Chondrocyte (in vitro differentiated cells): ENCODE data around the gene SULT2A1. TPM values are rescaled to one million over a fixed set of nuclear protein-coding genes. Genes with fewer than 3 reads are reported as not detected.

Experiments
- DNase-seq: peaks from one replicate; pipeline ENCODE4 v3.0.0; 2021; ENCODE audit warnings: mixed read lengths, low spot score
- H3K27ac Mint-ChIP-seq: one replicate; pipeline ENCODE4 v1.8.0; 2021; ENCODE audit warnings: mild to moderate bottlenecking, moderate library complexity, mixed read lengths; ENCODE audit not compliant: unreplicated experiment
- H3K27me3 Mint-ChIP-seq: 2 replicates; pipeline ENCODE4 v1.8.0; 2021; ENCODE audit warnings: low read depth, mixed read lengths
- H3K36me3 Mint-ChIP-seq: 2 replicates; pipeline ENCODE4 v1.8.0; 2021; ENCODE audit warnings: low read depth, mixed read lengths
- H3K4me1 Mint-ChIP-seq: 2 replicates; pipeline ENCODE4 v1.8.0; 2021; ENCODE audit warnings: low read depth, mild to moderate bottlenecking, mixed read lengths
- H3K4me3 Mint-ChIP-seq: one replicate; pipeline ENCODE4 v1.8.0; 2021; ENCODE audit warnings: mild to moderate bottlenecking, moderate library complexity, mixed read lengths; ENCODE audit not compliant: unreplicated experiment
- H3K9me3 Mint-ChIP-seq: 2 replicates; pipeline ENCODE4 v1.8.0; 2021; ENCODE audit warnings: low read depth, mixed read lengths
- total RNA-seq: library from RNA; stranded (reverse); gene quantifications from 3 replicates; pipeline ENCODE4 v1.2.1, GENCODE V29; 2021
- TF ChIP-seq, protein P1 (sequence below): fragments of 200-600 bp; sonication (generic); IDR thresholded peaks from 2 replicates; pipeline ENCODE4 v1.5.0; 2021; ENCODE audit warnings: antibody characterized with exemption, mild to moderate bottlenecking, moderate library complexity

SULT2A1 gene
- total RNA-seq, 1 donor from 2014 or later: not detected

DNA sequence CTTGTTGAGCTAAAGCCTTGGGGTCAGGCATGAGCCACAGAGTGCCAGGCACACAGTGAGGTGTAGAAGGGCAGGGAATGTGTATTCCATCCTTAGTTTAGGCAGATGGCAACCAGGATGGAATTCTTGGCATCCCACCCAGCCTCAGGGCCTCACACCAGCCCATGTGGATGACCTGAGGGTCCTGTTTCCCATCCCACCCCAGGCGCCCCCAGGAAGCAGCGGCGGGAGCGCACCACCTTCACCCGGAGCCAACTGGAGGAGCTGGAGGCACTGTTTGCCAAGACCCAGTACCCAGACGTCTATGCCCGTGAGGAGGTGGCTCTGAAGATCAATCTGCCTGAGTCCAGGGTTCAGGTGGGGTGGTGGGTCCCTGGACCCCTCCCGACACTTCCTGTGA, 50.1 kb downstream of the SULT2A1 start:
- Mint-ChIP-seq H3K9me3 (no peaks in the 10 kb centered on the region), H3K27ac (no peak overlapping the region), H3K4me1 (peaks cover 4% of the 10 kb centered on the region), H3K4me3 (no peak overlapping the region), H3K27me3 (peaks cover 6% of the 10 kb centered on the region), H3K36me3 (no peaks in the 10 kb centered on the region)
- no peak for DNase-seq
- TF ChIP-seq, protein P1, sequence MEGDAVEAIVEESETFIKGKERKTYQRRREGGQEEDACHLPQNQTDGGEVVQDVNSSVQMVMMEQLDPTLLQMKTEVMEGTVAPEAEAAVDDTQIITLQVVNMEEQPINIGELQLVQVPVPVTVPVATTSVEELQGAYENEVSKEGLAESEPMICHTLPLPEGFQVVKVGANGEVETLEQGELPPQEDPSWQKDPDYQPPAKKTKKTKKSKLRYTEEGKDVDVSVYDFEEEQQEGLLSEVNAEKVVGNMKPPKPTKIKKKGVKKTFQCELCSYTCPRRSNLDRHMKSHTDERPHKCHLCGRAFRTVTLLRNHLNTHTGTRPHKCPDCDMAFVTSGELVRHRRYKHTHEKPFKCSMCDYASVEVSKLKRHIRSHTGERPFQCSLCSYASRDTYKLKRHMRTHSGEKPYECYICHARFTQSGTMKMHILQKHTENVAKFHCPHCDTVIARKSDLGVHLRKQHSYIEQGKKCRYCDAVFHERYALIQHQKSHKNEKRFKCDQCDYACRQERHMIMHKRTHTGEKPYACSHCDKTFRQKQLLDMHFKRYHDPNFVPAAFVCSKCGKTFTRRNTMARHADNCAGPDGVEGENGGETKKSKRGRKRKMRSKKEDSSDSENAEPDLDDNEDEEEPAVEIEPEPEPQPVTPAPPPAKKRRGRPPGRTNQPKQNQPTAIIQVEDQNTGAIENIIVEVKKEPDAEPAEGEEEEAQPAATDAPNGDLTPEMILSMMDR: no peak

DNA sequence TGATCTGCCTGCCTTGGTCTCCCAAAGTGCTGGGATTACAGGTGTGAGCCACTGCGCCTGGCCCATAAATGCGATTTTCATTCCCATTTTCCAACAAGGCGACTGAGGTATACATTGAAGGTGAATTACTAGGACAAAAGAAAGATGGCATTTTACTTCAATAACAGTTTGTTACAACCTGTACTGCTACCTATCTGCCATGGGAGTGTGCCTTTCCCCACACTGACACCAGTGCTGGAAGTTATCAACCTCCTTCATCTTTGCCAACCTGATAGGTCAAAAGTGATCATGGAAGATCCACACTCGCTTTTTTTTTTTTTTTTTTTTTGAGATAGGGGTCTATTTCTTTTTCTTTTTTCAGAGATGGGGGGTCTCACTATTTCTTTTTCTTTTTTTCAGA, 53.4 kb downstream of the SULT2A1 start:
- no peaks in the 10 kb centered on the region for H3K9me3 Mint-ChIP-seq
- H3K27me3 Mint-ChIP-seq: peaks cover 5% of the 10 kb centered on the region
- TF ChIP-seq, protein P1: no peak
- no peak for DNase-seq
- no peaks in the 10 kb centered on the region for H3K36me3 Mint-ChIP-seq
- H3K4me3 Mint-ChIP-seq: no peak overlapping the region
- no peaks in the 10 kb centered on the region for H3K4me1 Mint-ChIP-seq
- no peak overlapping the region for H3K27ac Mint-ChIP-seq

DNA sequence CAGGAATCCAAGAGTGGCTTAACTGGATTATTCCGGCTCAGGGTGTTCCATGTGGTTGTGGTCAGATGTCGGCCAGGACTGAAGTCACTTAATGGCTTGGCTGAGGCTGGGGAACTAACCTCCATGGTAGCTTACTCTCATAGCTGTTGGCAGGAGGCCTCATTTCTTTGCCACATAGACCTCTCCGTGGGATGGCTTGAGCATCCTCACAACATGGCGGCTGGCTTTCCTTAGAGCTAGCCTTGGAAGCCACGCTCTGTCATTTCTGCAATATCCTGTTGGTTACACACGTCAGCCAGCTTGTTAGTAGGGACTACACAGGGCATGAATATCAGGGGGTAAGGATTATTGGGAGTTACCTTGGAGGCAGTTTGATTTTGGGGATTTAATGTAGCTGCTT, 59.3 kb downstream of the SULT2A1 start:
- peaks cover 7% of the 10 kb centered on the region for H3K9me3 Mint-ChIP-seq
- no peak overlapping the region for H3K27ac Mint-ChIP-seq
- peaks cover 12% of the 10 kb centered on the region for H3K27me3 Mint-ChIP-seq
- H3K4me3 Mint-ChIP-seq: no peak overlapping the region
- H3K36me3 Mint-ChIP-seq: peaks cover 3% of the 10 kb centered on the region
- TF ChIP-seq, protein P1: no peak
- DNase-seq: no peak
- no peaks in the 10 kb centered on the region for H3K4me1 Mint-ChIP-seq

DNA sequence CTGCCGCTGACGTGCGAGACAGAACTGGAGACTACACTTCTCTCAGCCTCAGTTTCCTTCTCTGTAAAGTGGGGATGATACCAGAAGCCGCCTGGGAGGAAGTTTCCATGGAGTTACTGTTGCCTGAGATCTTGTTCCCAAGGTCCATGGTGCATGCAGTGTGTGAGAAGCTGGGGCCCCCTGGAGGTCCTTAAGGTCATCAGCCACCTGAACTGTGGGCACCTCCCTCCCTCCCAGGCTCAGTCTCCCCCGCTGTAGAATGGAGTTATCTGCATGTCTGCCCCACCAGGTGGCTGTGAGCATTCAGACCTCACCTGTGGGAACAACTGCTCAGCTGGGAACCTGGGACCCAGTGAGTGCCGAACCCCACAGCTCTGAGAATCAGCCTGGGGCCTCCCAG, 61.7 kb downstream of the SULT2A1 start:
- Mint-ChIP-seq H3K9me3 (peaks cover 7% of the 10 kb centered on the region), H3K4me1 (no peaks in the 10 kb centered on the region), H3K4me3 (no peak overlapping the region), H3K36me3 (peaks cover 3% of the 10 kb centered on the region), H3K27ac (no peak overlapping the region), H3K27me3 (peaks cover 32% of the 10 kb centered on the region)
- TF ChIP-seq, protein P1: no peak
- DNase-seq: no peak

DNA sequence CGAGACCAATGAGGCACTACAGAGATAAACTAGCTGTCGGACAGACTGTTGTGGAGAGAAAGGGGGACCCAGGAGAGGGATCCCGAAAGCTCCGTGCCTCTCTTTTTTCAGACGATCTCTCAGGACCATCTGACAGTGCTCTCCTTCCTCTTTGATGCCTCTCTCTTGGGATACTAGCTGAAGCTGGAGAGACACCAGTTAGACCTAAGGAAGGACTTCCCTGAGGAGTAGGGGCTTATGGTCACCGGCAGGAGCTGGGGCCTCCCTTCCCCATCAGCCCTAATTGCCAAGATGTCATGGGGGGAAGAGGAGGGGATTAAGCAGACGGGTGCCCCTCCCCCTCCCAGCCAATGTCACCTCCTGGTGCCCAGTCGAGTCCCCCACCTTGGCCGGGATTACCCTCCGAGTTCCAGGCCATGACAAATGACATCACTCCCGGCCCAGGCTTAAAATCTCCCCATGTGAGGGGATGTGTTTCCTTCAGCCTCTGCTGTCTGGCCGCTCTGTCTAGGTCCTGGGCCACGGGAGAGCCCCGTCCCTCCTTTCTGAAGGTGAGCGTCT, 64.6 kb downstream of the SULT2A1 start, which contains the start of gene CRX:
CRX (plus strand) TSS at position 478 of the 561 bp plus-strand sequence. CDS start 12,507 bp downstream, outside the sequence.
- Mint-ChIP-seq H3K27ac (no peak within 1 kb of the TSS), H3K36me3 (no peaks in the 10 kb centered on the region), H3K9me3 (no peaks in the 10 kb centered on the region), H3K4me1 (no peaks in the 10 kb centered on the region), H3K4me3 (no peak within 1 kb of the TSS), H3K27me3 (peaks cover 42% of the 10 kb centered on the region)
- DNase-seq: no peak
- TF ChIP-seq, protein P1: no peak

Other genes with a start within 250 kb of the SULT2A1 start
- gene EHD2, start 172.9 kb downstream of the SULT2A1 start, total RNA-seq: 304 to 497 TPM (median 493 TPM) in 3 replicates
- gene NOP53, start 140.8 kb downstream of the SULT2A1 start, total RNA-seq: 91.7 to 122 TPM (median 108 TPM) in 3 replicates
- gene SELENOW, start 107.6 kb downstream of the SULT2A1 start, total RNA-seq: 285 to 351 TPM (median 337 TPM) in 3 replicates
- gene TPRX1, start 81.8 kb downstream of the SULT2A1 start, total RNA-seq: not detected in 3 replicates
- gene CRX, start 64.4 kb downstream of the SULT2A1 start, total RNA-seq: not detected in 3 replicates
- gene TPRX2, start 27.1 kb downstream of the SULT2A1 start, total RNA-seq: not detected in 3 replicates
- not detected in 3 replicates for gene BSPH1, start 105.9 kb upstream of the SULT2A1 start, total RNA-seq
- not detected in 3 replicates for gene ELSPBP1, start 108.3 kb upstream of the SULT2A1 start, total RNA-seq
- gene CABP5, start 157.8 kb upstream of the SULT2A1 start, total RNA-seq: not detected in 3 replicates
- 1.9 to 5.6 TPM (median 4.0 TPM) in 3 replicates for gene PLA2G4C, start 224.5 kb upstream of the SULT2A1 start, total RNA-seq